Measurements from ENCODE around the gene BARX1.

DNA sequence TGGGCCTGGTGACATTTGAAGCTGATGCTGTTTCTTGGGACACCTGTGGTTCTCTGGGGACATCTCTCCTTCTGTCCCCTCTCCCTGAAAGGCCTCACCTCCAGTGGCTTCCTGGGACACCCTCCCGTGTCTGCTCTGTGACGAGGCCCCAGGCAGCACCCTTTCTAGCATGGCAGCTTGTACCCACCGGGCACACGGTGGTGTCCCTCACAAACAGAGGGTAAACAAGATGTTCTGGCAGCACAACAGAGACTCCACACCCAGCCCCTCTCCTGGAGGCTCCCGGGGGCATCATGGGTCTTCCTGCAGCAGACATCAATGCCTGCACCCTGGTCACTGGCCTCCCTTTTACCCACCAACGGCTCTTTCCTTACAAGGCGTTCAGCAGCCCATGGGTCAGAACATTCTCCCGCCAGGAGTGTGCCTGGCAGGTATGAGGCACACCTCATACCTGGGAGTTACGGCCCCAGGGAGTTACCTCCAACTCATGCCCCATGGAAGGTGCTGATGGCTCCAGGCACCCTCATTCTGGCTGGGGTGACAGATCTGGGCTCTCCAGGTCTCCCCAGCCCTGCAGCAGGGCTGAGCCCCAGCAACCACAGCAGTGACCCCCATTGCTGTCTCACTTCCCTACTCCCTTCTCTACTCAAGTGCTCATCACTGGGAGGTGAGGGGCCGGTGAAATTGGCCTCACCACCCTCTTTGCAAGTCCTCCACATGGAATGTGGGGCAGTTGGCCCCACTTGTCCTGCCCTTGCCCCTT lies 51.1 kb downstream of the BARX1 start:
- TF ChIP-seq POLR2A (IDR thresholded peaks at IDR 0.05; ENCODE audit: low read depth, low read length), result no peak
- no peak for TF ChIP-seq POLR2AphosphoS5 (IDR thresholded peaks at IDR 0.05; ENCODE audit: low read depth, low read length)
- no peak for TF ChIP-seq SPI1 (IDR thresholded peaks at IDR 0.05; ENCODE audit: low read depth, low read length)
- no peak for TF ChIP-seq TAF1 (IDR thresholded peaks at IDR 0.05; ENCODE audit: low read depth, low read length)
- TF ChIP-seq POU2F2 (IDR thresholded peaks at IDR 0.05; ENCODE audit: low read depth, low read length), result no peak
- no peak for TF ChIP-seq PAX5 (IDR thresholded peaks at IDR 0.05; ENCODE audit: insufficient read depth, low read length, severe bottlenecking)
